ENCODE data around the gene AP1S1. TPM values are rescaled to one million over a fixed set of nuclear protein-coding genes. Genes with fewer than 3 reads are reported as not detected.
A peak's percentile ranks its signal among the peaks of the same experiment; 100 is the strongest.

AP1S1 gene
- total and polyA plus RNA-seq, 2 of the 13 experiments (the other 11 are each of a cell fraction or from before 2014, with no cell fraction given) = 57.5 to 68.1 TPM

GRCh38 chr7:101122933-101123702, 31.2 kb upstream of the AP1S1 start (continued):
- no peak for TF ChIP-seq ZNF510 (CRISPR knock-in tag; IDR thresholded peaks at IDR 0.05; ENCODE audit: low read depth)
- no peak for TF ChIP-seq SP4 (CRISPR knock-in tag; IDR thresholded peaks at IDR 0.05)
- TF ChIP-seq TGIF2 (CRISPR knock-in tag; IDR thresholded peaks at IDR 0.05) = no peak
- no peak for TF ChIP-seq CCAR2 (optimal IDR thresholded peaks at IDR 0.05; ENCODE audit: low read depth, low read length)
- TF ChIP-seq SIN3B (IDR thresholded peaks at IDR 0.05; ENCODE audit: low read length) = no peak
- TF ChIP-seq ZBTB8A (CRISPR knock-in tag; IDR thresholded peaks at IDR 0.05; ENCODE audit: borderline replicate concordance, low read depth) = no peak
- TF ChIP-seq ZNF143 (CRISPR knock-in tag; IDR thresholded peaks at IDR 0.05) = 0 out of 2 replicates have a peak, but pooled peaks have one; percentile 27
- no peak for TF ChIP-seq MBD4 (IDR thresholded peaks at IDR 0.05; ENCODE audit: borderline replicate concordance, low read length)
- no peak for TF ChIP-seq DMAP1 (CRISPR knock-in tag; IDR thresholded peaks at IDR 0.05)
- no peak for TF ChIP-seq TOPORS (CRISPR knock-in tag; IDR thresholded peaks at IDR 0.05)
- no peak; the same call in 1 of the 2 replicates for TF ChIP-seq ZNF746 (CRISPR knock-in tag; IDR thresholded peaks at IDR 0.05)
- TF ChIP-seq PAWR (CRISPR knock-in tag; IDR thresholded peaks at IDR 0.05; ENCODE audit: borderline replicate concordance) = no peak
- TF ChIP-seq, protein P1, sequence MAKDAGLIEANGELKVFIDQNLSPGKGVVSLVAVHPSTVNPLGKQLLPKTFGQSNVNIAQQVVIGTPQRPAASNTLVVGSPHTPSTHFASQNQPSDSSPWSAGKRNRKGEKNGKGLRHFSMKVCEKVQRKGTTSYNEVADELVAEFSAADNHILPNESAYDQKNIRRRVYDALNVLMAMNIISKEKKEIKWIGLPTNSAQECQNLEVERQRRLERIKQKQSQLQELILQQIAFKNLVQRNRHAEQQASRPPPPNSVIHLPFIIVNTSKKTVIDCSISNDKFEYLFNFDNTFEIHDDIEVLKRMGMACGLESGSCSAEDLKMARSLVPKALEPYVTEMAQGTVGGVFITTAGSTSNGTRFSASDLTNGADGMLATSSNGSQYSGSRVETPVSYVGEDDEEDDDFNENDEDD (CRISPR knock-in tag; IDR thresholded peaks at IDR 0.05; ENCODE audit: borderline replicate concordance) = no peak
- TF ChIP-seq ZFP82 (CRISPR knock-in tag; IDR thresholded peaks at IDR 0.05; ENCODE audit: borderline replicate concordance) = no peak
- TF ChIP-seq MNT (IDR thresholded peaks at IDR 0.05) = no peak
- 0 out of 2 replicates have a peak, but pooled peaks have one; percentile 25 for TF ChIP-seq ZNF747 (CRISPR knock-in tag; IDR thresholded peaks at IDR 0.05; ENCODE audit: borderline replicate concordance)
- TF ChIP-seq ZNF543 (CRISPR knock-in tag; IDR thresholded peaks at IDR 0.05) = no peak
- TF ChIP-seq PRPF4 (IDR thresholded peaks at IDR 0.05; ENCODE audit: low read depth, low read length, poor library complexity, severe bottlenecking) = no peak
- no peak for TF ChIP-seq DMTF1 (CRISPR knock-in tag; IDR thresholded peaks at IDR 0.05)
- no peak for TF ChIP-seq HNF1A (IDR thresholded peaks at IDR 0.05; ENCODE audit: low read depth)
- no peak; the same call in 1 of the 2 replicates for TF ChIP-seq HNF1A (CRISPR knock-in tag; IDR thresholded peaks at IDR 0.05; ENCODE audit: borderline replicate concordance)
- TF ChIP-seq ZSCAN12 (CRISPR knock-in tag; IDR thresholded peaks at IDR 0.05) = no peak

Data from HepG2 (cell line).